ENCODE data around the gene PRR13. TPM values are rescaled to one million over a fixed set of nuclear protein-coding genes. Genes with fewer than 3 reads are reported as not detected.
"Not testable (repeated sequence)": the region's sequence is repeated elsewhere in the genome, so short reads cannot be mapped to it uniquely, and the experiment has no call there.

The PRR13 gene
- total RNA-seq, 1 experiment from 2014 or later = 92.8 TPM

GRCh38 chr12:53435326-53435725 lies 6.2 kb upstream of the PRR13 start:
- not testable (repeated sequence) for DNase-seq (ENCODE audit: low read depth)

DNA sequence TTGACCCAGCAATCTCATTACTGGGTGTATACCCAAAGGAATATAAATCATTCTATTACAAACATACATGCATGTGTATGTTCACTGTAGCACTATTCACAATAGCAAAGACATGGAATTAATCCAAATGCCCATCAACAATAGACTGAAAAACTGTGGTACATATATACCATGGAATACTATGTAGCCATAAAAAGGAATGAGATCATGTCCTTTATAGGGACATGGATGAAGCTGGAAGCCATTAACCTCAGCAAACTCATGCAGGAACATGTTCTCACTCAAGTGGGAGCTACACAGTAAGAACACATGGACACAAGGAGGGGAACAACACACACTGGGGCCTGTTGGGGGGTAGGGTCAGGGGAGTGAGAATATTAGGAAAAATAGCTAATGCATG lies 2.0 kb upstream of the PRR13 start:
- not testable (repeated sequence) for DNase-seq (ENCODE audit: low read depth)

DNA sequence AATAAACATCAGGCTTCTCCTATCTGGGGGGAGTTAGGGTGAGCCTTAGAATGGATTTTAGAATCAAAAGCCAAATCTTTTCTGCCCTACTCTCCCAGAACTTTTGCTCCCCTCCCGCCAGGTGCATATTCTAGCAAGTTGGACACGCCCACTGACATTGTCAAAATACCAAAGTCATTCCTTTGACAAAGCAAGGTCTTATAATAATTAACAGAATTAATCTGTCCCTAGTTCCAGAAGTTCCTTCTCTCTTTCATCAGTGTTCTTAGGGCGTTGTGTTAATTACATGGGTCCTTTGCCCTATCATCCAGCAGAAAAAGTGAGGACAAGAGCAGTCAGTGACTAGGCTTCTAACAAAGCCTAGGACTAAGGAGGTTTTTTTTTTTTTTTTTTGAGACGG lies 2.4 kb downstream of the PRR13 start:
- no peak for DNase-seq (ENCODE audit: low read depth)

DNA sequence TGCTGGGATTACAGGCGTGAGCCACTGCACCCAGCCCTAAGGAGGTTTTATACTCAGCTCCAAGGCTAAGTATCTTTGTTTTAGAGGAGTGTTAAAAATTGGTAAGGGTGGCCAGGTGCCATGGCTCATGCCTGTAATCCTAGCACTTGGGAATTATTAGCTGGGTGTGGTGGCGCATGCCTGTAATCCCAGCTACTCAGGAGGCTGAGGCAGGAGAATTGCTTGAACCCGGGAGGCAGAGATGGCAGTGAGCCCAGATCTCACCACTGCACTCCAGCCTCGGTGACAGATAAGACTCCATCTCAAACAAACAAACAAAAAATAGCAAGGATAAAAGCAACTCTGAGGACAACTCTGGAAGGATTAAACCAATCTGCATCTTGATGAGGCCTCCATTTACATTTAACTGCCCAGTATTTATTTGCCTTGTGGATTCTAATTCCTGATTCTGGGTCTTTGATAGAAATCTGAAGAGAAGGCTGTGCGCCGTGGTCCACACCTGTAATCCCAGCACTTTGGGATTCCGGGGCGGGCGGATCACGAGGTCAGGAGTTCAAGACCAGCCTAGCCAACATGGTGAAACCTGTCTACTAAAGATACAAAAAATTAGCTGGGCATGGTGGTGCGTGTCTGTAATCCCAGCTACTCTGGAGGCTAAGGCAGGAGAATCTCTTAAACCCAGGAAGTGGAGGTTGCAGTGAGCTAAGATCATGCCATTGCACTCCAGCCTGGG lies 3.2 kb downstream of the PRR13 start:
- DNase-seq (ENCODE audit: low read depth) = not testable (repeated sequence)

DNA sequence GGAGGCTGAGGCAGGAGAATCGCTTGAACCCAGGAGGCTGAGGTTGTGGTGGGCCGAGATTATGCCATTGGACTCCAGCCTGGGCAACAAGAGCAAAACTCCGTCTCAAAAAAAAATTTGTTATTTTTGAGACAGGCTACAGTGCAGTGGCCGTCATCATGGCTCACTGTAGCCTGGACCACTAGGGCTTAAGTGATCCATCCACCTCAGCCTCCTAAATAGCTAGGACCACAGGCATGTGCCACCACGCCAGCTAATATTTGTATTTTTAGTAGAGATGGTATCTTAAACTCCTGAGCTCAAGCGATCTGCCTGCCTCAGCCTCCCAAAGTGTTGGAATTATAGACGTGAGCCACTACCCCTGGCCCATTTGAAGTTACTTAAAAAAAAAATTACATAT lies 9.4 kb downstream of the PRR13 start:
- no peak for DNase-seq (ENCODE audit: low read depth)

GRCh38 chr12:53451661-53452158 lies 10.2 kb downstream of the PRR13 start, which contains the start of gene PCBP2:
Gene PCBP2, plus strand, starts transcription at chr12:53452102. Its CDS starts 2,699 bp downstream, at chr12:53454801.
- peak; percentile 100 for DNase-seq (ENCODE audit: low read depth)

DNA sequence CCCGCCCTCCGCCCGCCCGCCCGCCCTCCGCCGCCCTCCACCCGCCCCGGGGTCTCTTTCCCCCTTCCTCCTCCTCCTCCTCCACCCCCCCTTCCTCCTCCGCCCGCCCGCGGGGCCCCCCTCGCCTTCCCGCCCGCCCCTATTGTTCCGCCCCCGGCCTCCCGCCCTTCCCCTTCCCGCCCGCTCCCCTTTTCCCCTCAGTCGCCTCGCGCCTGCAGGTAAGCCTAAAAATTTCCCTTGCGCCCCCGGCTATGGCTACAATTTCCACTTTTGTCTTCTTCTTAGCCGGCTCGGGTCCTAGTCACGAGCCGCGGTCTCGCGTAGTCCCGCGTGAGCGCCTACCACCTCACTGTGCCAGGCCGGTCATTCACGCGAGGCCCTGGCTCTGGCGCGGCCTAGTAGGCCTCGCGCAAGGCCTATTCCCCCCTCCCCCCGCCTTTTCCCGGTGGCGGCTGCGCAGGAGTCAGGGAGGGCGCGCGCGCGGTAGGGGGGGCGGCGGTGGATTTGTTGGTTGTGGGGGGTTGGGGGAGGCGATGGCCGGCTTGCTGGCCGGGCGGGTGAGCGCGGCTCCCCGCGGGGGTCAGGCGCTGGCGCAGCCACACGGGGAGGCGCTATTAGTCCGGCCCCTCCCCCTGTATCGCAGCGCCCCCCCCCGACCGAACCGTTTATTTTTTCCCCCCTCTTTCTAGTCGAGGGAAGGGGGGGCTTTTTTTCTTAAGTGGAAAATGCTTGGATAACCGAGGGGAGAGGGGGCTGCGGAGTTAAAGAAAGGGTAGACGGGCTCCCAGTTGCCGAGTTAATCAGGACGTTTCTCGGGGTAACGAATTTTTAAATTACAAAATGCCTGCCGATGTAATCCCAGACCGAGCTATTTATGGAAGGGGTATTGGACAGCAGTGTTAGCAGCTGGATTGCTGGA lies 10.9 kb downstream of the PRR13 start:
- DNase-seq (ENCODE audit: low read depth) = peak; percentile 86

DNA sequence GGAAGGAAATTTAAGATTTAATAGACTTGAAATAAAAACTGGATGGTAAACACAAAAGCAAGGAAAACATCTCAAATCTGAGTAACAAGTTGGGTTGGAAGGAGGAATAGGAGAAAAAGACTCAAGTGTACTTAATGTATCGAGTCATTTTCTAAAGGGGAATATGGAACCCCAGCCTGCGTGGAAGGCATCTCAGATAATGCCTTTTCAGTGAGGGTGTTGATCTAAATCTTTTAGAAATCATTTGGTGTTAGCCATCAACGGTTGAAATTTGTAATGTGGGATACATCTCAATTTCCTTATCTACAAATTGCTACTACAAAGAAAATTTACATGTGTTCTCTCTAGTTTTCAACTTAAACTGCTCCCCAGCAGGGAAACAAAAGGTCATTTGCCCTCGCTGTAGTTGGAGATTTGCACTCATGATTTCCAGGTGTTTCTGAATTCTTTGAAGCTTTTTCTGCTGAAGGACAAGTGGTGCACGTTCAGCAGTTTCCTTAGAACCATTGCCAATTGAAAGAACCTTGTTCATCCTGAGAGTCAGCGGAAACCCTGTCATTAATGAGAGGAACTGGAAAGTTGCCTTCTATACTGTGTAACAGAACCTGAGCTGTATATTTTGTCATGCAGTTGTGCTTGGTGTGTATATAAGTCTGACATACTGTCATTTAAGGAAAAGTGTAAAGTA lies 12.6 kb downstream of the PRR13 start:
- no peak for DNase-seq (ENCODE audit: low read depth)

DNA sequence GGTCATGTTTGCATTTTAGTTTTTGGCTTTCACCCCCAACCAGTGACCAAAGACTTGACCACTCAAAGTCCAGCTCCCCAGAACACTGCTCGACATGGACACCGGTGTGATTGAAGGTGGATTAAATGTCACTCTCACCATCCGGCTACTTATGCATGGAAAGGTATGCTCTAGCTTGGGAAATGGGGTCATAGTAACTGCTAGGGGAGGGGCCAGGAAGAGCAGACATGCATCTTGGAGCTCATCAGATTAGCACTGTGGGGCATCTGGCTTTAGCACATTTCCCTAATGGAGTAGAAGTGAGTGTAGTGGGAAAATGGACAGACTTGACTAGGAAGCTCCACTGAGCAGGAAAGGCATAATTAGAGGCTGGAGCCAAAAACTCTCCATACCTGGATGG lies 13.2 kb downstream of the PRR13 start:
- no peak for DNase-seq (ENCODE audit: low read depth)

- DNase-seq (ENCODE audit: low read depth) = no peak
Observed at GRCh38 chr12:53456654-53457366, 15.3 kb downstream of the PRR13 start.

GRCh38 chr12:53459097-53459496 lies 17.6 kb downstream of the PRR13 start:
- no peak for DNase-seq (ENCODE audit: low read depth)

- DNase-seq (ENCODE audit: low read depth) = no peak
Observed at GRCh38 chr12:53461059-53461458, 19.5 kb downstream of the PRR13 start.

GRCh38 chr12:53461591-53461990 lies 20.1 kb downstream of the PRR13 start:
- no peak for DNase-seq (ENCODE audit: low read depth)

DNA sequence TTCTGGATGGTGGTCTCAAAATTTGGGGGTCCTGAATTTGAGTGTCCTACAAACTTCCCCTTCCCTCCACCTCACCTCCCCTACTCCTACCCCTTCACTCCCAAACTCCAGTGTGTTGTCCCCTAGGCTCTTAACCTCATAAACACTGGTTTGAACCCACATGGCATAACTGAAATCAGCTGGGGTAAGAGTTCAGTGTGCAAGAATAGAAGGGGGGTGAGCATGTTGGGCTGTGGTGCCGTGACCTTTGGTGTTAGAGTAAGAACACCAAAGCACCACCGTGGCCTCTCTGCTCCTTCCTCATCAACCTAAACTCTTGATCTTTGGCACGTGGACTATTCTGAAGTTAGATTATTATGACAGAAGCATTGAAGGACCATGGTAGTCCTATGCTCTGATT lies 21.4 kb downstream of the PRR13 start:
- DNase-seq (ENCODE audit: low read depth) = no peak

GRCh38 chr12:53463802-53464560 lies 22.4 kb downstream of the PRR13 start:
- no peak for DNase-seq (ENCODE audit: low read depth)

DNA sequence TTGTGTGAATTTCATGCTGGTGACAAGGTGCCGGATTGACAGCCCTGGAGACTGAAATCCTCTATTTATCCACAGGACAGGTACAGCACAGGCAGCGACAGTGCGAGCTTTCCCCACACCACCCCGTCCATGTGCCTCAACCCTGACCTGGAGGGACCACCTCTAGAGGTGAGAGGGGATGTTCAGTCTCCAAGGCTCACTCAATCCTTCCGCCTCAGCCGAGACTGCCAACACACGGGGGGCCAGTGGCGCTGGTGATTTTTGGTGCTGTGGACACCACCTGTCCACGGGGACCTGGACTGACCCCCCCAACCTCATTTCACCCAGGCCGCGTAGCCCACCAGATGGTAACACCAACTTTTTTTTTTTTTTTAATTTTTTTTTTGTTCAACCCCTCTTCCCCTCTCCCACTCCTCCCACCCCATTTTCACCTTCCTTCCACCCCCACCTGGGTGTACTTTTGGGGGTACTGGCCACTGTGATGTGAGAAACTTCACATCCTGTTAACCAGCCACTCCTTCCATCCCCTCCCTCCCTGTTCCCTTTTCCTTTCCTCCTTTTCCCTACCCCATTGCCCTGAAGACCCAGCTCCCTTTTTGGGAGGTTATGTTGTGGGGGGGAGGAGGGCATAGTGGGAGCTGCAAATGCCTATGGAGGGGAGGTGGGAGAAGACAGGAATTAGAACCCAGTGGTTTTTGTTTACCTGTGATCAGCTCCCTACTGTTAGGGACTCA lies 23.3 kb downstream of the PRR13 start:
- no peak for DNase-seq (ENCODE audit: low read depth)

GRCh38 chr12:53465679-53466078 lies 24.1 kb downstream of the PRR13 start:
- DNase-seq (ENCODE audit: low read depth) = no peak

DNA sequence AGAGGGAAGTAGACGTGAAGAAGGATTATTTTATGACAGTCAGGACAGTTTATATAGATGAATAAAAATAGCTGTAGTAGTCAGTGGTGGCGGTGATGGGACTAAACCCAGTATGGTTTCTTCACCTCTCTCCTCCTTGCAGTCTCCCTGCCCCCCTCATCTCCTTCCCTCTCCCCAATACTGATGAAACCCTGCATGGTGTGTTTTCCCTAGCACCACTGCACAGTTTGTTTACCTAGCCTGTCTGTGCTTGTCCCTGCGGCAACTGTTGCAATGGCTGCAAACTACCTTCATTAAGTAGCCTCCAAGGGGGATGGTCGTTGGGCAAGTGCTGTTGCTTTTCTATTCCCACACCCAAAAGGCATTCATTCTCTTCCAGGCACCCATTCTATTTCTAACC lies 25.1 kb downstream of the PRR13 start:
- no peak for DNase-seq (ENCODE audit: low read depth)

- DNase-seq (ENCODE audit: low read depth) = no peak
Observed at GRCh38 chr12:53467082-53467481, 25.5 kb downstream of the PRR13 start.

DNA sequence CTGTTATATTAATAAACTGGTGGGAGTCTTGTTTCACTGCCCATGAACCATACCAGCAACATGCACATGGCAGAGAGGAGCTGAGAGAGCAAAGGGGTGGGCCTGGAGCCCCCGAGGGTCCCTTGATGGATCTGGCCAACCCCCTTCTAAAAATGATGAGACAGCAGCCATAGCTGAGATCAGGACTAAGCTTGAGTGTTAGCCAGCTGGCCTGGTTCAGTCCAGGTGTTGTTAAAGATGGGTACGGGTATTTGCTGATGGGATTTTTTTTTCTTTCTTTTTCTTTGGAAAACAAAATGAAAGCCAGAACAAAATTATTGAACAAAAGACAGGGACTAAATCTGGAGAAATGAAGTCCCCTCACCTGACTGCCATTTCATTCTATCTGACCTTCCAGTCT lies 26.3 kb downstream of the PRR13 start:
- DNase-seq (ENCODE audit: low read depth) = no peak

Measured in LHCN-M2 (cell line).